ENCODE measurements around the gene MTMR2.

GRCh38 chr11:95908826-95909225, 15.1 kb downstream of the MTMR2 start:
- TF ChIP-seq CTCF (IDR thresholded peaks at IDR 0.05), result no peak
- no peak for TF ChIP-seq POLR2AphosphoS5 (IDR thresholded peaks at IDR 0.05)

Data from transverse colon (tissue), 4 donors.